ENCODE data around the gene MTLN. TPM values are rescaled to one million over a fixed set of nuclear protein-coding genes. Genes with fewer than 3 reads are reported as not detected.
"Not testable (repeated sequence)": the region's sequence is repeated elsewhere in the genome, so short reads cannot be mapped to it uniquely, and the experiment has no call there.

The MTLN gene
- total RNA-seq, 1 donor from 2014 or later, result 53.3 TPM

GRCh38 chr2:110198016-110198415 lies 14.3 kb downstream of the MTLN start:
- no peaks in the 10 kb centered on the region for H3K9me3 ChIP-seq
- DNase-seq (no peak), ATAC-seq (no peak)
- no peaks in the 10 kb centered on the region for H3K36me3 ChIP-seq
- no peak for TF ChIP-seq CTCF (IDR thresholded peaks at IDR 0.05)
- intact Hi-C loops (cut with DNase I), result no loop called here
- no peak overlapping the region for H3K27ac ChIP-seq
- no peaks in the 10 kb centered on the region for H3K27me3 ChIP-seq
- no peaks in the 10 kb centered on the region for H3K4me1 ChIP-seq
- no peak overlapping the region for H3K4me3 ChIP-seq

GRCh38 chr2:110197452-110197851 lies 14.9 kb downstream of the MTLN start:
- ATAC-seq (no peak), DNase-seq (no peak)
- Histone ChIP-seq H3K9me3 (no peaks in the 10 kb centered on the region), H3K4me3 (no peak overlapping the region), H3K36me3 (no peaks in the 10 kb centered on the region), H3K27ac (no peak overlapping the region), H3K4me1 (no peaks in the 10 kb centered on the region), H3K27me3 (no peaks in the 10 kb centered on the region)
- intact Hi-C loops (cut with DNase I), result no loop called here
- TF ChIP-seq CTCF (IDR thresholded peaks at IDR 0.05), result no peak

GRCh38 chr2:110190169-110190568 lies 22.2 kb downstream of the MTLN start:
- ATAC-seq; H3K4me3 ChIP-seq; H3K9me3 ChIP-seq; H3K27ac ChIP-seq; intact Hi-C loops (cut with DNase I); H3K27me3 ChIP-seq; H3K36me3 ChIP-seq; H3K4me1 ChIP-seq; DNase-seq: not testable (repeated sequence)

GRCh38 chr2:110182449-110182848 lies 29.9 kb downstream of the MTLN start:
- Histone ChIP-seq H3K27me3 (no peaks in the 10 kb centered on the region), H3K4me1 (no peaks in the 10 kb centered on the region), H3K36me3 (no peaks in the 10 kb centered on the region), H3K27ac (no peak overlapping the region), H3K9me3 (no peaks in the 10 kb centered on the region), H3K4me3 (no peak overlapping the region)
- no peak for TF ChIP-seq CTCF (IDR thresholded peaks at IDR 0.05)
- intact Hi-C loops (cut with DNase I), result no loop called here
- DNase-seq (no peak), ATAC-seq (no peak)

GRCh38 chr2:110180036-110180435 lies 32.3 kb downstream of the MTLN start:
- TF ChIP-seq CTCF (IDR thresholded peaks at IDR 0.05), result no peak
- Histone ChIP-seq H3K4me3 (no peak overlapping the region), H3K27me3 (no peaks in the 10 kb centered on the region), H3K27ac (no peak overlapping the region), H3K9me3 (no peaks in the 10 kb centered on the region), H3K36me3 (no peaks in the 10 kb centered on the region), H3K4me1 (no peaks in the 10 kb centered on the region)
- ATAC-seq, result no peak
- intact Hi-C loops (cut with DNase I), result no loop called here
- no peak for DNase-seq

- no peak for DNase-seq
- ATAC-seq, result no peak
- H3K27me3 ChIP-seq, result no peaks in the 10 kb centered on the region
- intact Hi-C loops (cut with DNase I), result no loop called here
- H3K27ac ChIP-seq, result no peak overlapping the region
- H3K4me3 ChIP-seq, result no peak overlapping the region
- H3K36me3 ChIP-seq, result no peaks in the 10 kb centered on the region
- H3K9me3 ChIP-seq, result no peaks in the 10 kb centered on the region
- no peaks in the 10 kb centered on the region for H3K4me1 ChIP-seq
- TF ChIP-seq CTCF (IDR thresholded peaks at IDR 0.05), result no peak
Observed at GRCh38 chr2:110173523-110173922, 38.8 kb downstream of the MTLN start.

Measured in upper lobe of right lung (tissue), 1 donor.